ENCODE data around the gene HAUS8. TPM values are rescaled to one million over a fixed set of nuclear protein-coding genes. Genes with fewer than 3 reads are reported as not detected.
"Not testable (repeated sequence)": the region's sequence is repeated elsewhere in the genome, so short reads cannot be mapped to it uniquely, and the experiment has no call there.

Gene HAUS8
- total RNA-seq, 1 donor from 2014 or later = 9.1 TPM

DNA sequence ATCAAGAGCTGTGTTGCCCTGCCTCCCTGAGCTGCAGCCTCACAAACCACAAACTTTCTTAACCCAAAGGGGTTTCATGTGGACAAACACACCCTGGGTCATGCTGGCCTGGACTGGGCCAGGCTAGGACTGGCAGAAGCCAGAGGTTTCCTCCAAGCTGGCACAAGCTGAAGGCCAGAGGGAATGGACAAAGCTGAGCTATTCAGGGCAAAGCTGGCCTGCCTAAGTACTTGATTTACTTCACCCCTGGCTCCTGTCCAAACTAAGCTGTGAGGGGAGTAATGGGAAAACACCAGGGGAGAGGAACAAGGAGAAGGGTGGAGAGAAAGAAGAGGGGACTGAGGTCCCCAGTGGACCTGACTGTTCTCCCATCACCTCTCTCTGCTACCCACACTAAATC, 54.9 kb downstream of the HAUS8 start:
- Mint-ChIP-seq H3K4me3 (ENCODE audit: unreplicated experiment) (no peak overlapping the region), H3K36me3 (ENCODE audit: unreplicated experiment) (peaks cover 23% of the 10 kb centered on the region), H3K27me3 (ENCODE audit: unreplicated experiment) (peaks cover 2% of the 10 kb centered on the region), H3K4me1 (ENCODE audit: low read depth, unreplicated experiment) (no peaks in the 10 kb centered on the region), H3K9me3 (ENCODE audit: unreplicated experiment) (peaks cover 6% of the 10 kb centered on the region), H3K27ac (ENCODE audit: unreplicated experiment) (no peak overlapping the region)
- TF ChIP-seq, protein P1, sequence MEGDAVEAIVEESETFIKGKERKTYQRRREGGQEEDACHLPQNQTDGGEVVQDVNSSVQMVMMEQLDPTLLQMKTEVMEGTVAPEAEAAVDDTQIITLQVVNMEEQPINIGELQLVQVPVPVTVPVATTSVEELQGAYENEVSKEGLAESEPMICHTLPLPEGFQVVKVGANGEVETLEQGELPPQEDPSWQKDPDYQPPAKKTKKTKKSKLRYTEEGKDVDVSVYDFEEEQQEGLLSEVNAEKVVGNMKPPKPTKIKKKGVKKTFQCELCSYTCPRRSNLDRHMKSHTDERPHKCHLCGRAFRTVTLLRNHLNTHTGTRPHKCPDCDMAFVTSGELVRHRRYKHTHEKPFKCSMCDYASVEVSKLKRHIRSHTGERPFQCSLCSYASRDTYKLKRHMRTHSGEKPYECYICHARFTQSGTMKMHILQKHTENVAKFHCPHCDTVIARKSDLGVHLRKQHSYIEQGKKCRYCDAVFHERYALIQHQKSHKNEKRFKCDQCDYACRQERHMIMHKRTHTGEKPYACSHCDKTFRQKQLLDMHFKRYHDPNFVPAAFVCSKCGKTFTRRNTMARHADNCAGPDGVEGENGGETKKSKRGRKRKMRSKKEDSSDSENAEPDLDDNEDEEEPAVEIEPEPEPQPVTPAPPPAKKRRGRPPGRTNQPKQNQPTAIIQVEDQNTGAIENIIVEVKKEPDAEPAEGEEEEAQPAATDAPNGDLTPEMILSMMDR (IDR thresholded peaks at IDR 0.05; ENCODE audit: partially characterized antibody, unreplicated experiment) = no peak
- no peak for DNase-seq

DNA sequence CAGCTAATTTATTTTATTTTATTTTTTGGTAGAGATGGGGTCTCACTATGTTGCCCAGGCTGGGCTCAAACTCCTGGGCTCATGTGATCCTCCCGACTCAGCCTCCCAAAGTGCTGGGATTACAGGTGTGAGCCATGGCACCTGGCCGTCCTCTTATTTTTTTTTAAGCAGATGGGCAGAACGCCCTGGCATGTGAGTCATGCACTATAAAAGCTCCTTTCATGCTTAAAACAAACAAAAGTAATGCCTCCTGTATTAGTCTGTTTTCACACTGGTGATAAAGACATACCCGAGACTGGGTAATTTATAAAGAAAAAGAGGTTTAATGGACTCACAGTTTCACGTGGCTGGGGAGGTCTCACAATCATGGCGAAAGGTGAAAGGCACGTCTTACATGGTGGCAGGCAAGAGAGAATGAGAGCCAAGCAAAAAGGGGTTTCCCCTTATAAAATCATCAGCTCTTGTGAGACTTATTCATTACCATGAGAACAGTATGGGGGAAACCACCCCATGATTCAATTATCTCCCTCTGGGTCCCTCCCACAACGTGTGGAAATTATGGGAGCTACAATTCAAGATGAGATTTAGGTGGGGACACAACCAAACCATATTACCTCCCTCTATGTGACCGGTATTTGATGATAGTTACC, 60.9 kb downstream of the HAUS8 start:
- not testable (repeated sequence) for H3K9me3 Mint-ChIP-seq (ENCODE audit: unreplicated experiment); H3K36me3 Mint-ChIP-seq (ENCODE audit: unreplicated experiment); H3K4me3 Mint-ChIP-seq (ENCODE audit: unreplicated experiment); H3K27me3 Mint-ChIP-seq (ENCODE audit: unreplicated experiment); H3K27ac Mint-ChIP-seq (ENCODE audit: unreplicated experiment); DNase-seq; H3K4me1 Mint-ChIP-seq (ENCODE audit: low read depth, unreplicated experiment)

DNA sequence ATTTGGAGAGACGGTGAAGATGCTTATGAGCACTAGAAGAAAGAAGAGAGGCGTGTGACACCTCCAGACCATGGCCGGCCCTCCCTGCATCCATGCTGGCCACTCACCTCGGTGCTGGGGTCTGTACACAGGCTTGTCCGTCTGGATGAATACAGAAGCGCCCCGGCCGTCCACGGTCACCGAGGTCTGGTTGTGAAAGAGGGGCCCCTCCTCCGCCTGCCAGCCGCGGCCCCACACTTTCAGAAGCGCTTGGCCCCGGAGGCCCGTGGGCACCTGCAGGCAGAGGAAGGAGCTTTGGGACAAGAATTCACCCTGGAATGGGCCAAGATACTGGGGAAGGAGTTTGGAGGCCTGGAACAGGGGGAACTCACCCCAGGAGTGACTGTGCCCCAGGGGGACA, 63.8 kb downstream of the HAUS8 start:
- no peaks in the 10 kb centered on the region for H3K9me3 Mint-ChIP-seq (ENCODE audit: unreplicated experiment)
- H3K4me1 Mint-ChIP-seq (ENCODE audit: low read depth, unreplicated experiment) = no peaks in the 10 kb centered on the region
- peaks cover 4% of the 10 kb centered on the region for H3K36me3 Mint-ChIP-seq (ENCODE audit: unreplicated experiment)
- H3K27ac Mint-ChIP-seq (ENCODE audit: unreplicated experiment) = no peak overlapping the region
- TF ChIP-seq, protein P1 (IDR thresholded peaks at IDR 0.05; ENCODE audit: partially characterized antibody, unreplicated experiment) = no peak
- H3K27me3 Mint-ChIP-seq (ENCODE audit: unreplicated experiment) = no peaks in the 10 kb centered on the region
- no peak for DNase-seq
- H3K4me3 Mint-ChIP-seq (ENCODE audit: unreplicated experiment) = no peak overlapping the region

- H3K36me3 Mint-ChIP-seq (ENCODE audit: unreplicated experiment) = peaks cover 4% of the 10 kb centered on the region
- TF ChIP-seq, protein P1 (IDR thresholded peaks at IDR 0.05; ENCODE audit: partially characterized antibody, unreplicated experiment) = no peak
- H3K4me1 Mint-ChIP-seq (ENCODE audit: low read depth, unreplicated experiment) = no peaks in the 10 kb centered on the region
- no peaks in the 10 kb centered on the region for H3K27me3 Mint-ChIP-seq (ENCODE audit: unreplicated experiment)
- no peak overlapping the region for H3K4me3 Mint-ChIP-seq (ENCODE audit: unreplicated experiment)
- DNase-seq = no peak
- no peaks in the 10 kb centered on the region for H3K9me3 Mint-ChIP-seq (ENCODE audit: unreplicated experiment)
- no peak overlapping the region for H3K27ac Mint-ChIP-seq (ENCODE audit: unreplicated experiment)
Observed at GRCh38 chr19:17006579-17006978, 68.7 kb downstream of the HAUS8 start.

DNA sequence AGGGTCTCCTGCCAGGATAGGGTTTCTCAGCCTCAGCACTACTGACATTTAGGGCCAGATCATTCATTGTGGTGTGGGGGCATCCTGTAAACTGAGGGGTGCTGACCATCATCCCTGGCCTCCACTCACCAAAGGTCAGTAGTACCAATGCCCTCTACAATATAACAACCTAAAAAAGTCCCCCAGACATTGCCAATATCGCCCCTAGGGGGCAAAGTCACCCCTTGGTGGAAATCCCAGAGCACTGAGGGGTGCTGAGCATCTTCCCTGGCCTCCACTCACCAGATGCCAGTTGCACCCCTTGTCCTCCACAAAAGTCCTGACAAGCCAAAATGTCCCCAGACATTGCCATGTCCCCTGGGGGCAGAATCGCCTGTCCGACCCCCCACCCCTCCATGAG, 70.3 kb downstream of the HAUS8 start:
- H3K4me3 Mint-ChIP-seq (ENCODE audit: unreplicated experiment) = no peak overlapping the region
- H3K27ac Mint-ChIP-seq (ENCODE audit: unreplicated experiment) = no peak overlapping the region
- no peaks in the 10 kb centered on the region for H3K9me3 Mint-ChIP-seq (ENCODE audit: unreplicated experiment)
- no peaks in the 10 kb centered on the region for H3K4me1 Mint-ChIP-seq (ENCODE audit: low read depth, unreplicated experiment)
- peaks cover 4% of the 10 kb centered on the region for H3K36me3 Mint-ChIP-seq (ENCODE audit: unreplicated experiment)
- TF ChIP-seq, protein P1 (IDR thresholded peaks at IDR 0.05; ENCODE audit: partially characterized antibody, unreplicated experiment) = no peak
- no peak for DNase-seq
- no peaks in the 10 kb centered on the region for H3K27me3 Mint-ChIP-seq (ENCODE audit: unreplicated experiment)

All from glutamatergic neuron (in vitro differentiated cells).